Loucy (cell line): ENCODE results near the gene KPNA1.

Experiments used
- H2AFZ ChIP-seq: fragments of 200-600 bp; sonication (generic); 2 replicates; pipeline ENCODE4 v1.6.0; 2016; ENCODE audit warnings: antibody characterized with exemption, mild to moderate bottlenecking, low read length, moderate library complexity
- H3F3A ChIP-seq: fragments of 200-600 bp; 2 replicates; pipeline ENCODE4 v1.6.0; 2016; ENCODE audit warnings: antibody characterized with exemption, low read depth, mild to moderate bottlenecking
- H3K27me3 ChIP-seq: fragments of 200-600 bp; sonication (generic); 2 replicates; pipeline ENCODE4 v1.6.1; 2014; ENCODE audit warnings: low read length, mild to moderate bottlenecking; ENCODE audit not compliant: insufficient read depth, poor library complexity, severe bottlenecking
- H3K36me3 ChIP-seq: fragments of 200-600 bp; sonication (generic); 2 replicates; pipeline ENCODE4 v1.6.1; 2016; ENCODE audit warnings: low read length; ENCODE audit not compliant: insufficient read depth
- H3K4me1 ChIP-seq: fragments of 200-600 bp; sonication (generic); 2 replicates; pipeline ENCODE4 v1.5.1; 2014; ENCODE audit warnings: low read length, mild to moderate bottlenecking; ENCODE audit not compliant: insufficient read depth, poor library complexity, severe bottlenecking
- H3K4me2 ChIP-seq: fragments of 200-600 bp; sonication (generic); 2 replicates; pipeline ENCODE4 v1.6.0; 2014; ENCODE audit warnings: antibody characterized with exemption, low read length, low read depth, mild to moderate bottlenecking; ENCODE audit not compliant: poor library complexity, severe bottlenecking
- H3K4me3 ChIP-seq: fragments of 200-600 bp; sonication (generic); 2 replicates; pipeline ENCODE4 v1.5.1; 2014; ENCODE audit warnings: low read length, mild to moderate bottlenecking, mixed read lengths; ENCODE audit not compliant: poor library complexity, severe bottlenecking
- H3K79me2 ChIP-seq: fragments of 200-600 bp; sonication (generic); 2 replicates; pipeline ENCODE4 v1.6.1; 2014; ENCODE audit warnings: low read length; ENCODE audit not compliant: insufficient read depth
- H3K9ac ChIP-seq: fragments of 200-600 bp; sonication (generic); 2 replicates; pipeline ENCODE4 v1.6.0; 2014; ENCODE audit warnings: mild to moderate bottlenecking, low read depth, low read length, moderate library complexity; ENCODE audit not compliant: poor library complexity, severe bottlenecking
- H3K9me2 ChIP-seq: fragments of 200-600 bp; sonication (generic); replicated peaks from 2 replicates; pipeline ENCODE4 v1.6.1; 2016; ENCODE audit warnings: low read depth, low read length, mixed read lengths
- H3K9me3 ChIP-seq: fragments of 200-600 bp; sonication (generic); 2 replicates; pipeline ENCODE4 v1.6.1; 2014; ENCODE audit warnings: mild to moderate bottlenecking, antibody characterized with exemption, low read length, low read depth; ENCODE audit not compliant: insufficient read depth
- H4K20me1 ChIP-seq: fragments of 200-600 bp; sonication (generic); 2 replicates; pipeline ENCODE4 v1.6.0; 2014; ENCODE audit warnings: antibody characterized with exemption, low read length, mild to moderate bottlenecking; ENCODE audit not compliant: insufficient read depth, poor library complexity, severe bottlenecking
- EZH2phosphoT487 ChIP-seq: fragments of 200-600 bp; IDR thresholded peaks from 2 replicates; pipeline ENCODE4 v1.6.1; 2018; ENCODE audit warnings: antibody characterized with exemption, mild to moderate bottlenecking, moderate library complexity, borderline replicate concordance
- TF ChIP-seq, protein P1 (sequence below): fragments of 200-600 bp; sonication (generic); conservative IDR thresholded peaks from 2 replicates; pipeline ENCODE4 v1.5.1; 2014; ENCODE audit warnings: mild to moderate bottlenecking, antibody characterized with exemption, low read length

The KPNA1 gene

DNA sequence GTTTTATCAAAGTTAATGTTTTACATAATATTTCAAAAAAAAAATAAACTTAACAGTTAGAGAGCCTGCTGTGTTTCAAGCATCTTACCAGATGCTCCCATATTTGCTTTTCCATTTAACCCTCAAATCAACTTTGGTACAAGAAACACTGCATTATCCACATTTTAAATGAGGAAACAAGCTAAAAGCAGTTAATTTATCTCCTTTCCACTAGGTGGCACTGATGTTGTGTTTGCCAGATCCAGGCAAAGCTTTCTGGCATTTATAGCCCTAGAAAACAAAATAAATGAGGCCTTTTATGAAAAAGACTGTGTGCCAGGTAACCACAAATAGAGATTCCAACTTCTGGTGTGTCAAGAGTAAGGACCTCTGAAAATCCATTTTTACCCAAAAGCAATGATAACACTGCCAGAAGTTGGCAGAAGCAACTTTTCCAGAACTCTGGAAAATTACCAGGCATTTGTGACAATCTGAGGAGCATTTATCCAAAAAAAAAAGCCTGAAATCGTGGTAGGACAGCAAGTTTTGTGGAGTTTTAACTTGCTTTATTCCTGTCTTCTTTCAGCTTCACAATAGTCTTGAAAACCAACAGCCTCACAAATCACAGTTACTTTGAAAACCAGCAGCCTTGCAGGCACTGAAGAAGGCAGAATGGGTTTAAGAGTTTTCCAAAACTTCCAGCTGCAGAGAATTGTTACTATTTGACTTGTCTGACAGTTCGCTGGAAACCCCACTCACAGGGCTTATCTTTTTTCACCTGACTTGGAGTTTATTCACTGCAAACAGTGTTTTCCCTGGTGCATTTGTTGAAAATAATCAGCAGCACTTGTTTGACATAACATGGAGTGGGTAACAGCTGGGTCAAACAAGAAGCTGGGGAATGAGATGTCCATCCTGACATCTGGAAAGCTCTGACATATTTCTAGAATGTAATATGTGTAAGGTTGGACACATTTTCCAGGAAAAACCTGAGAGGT is 121.6 kb downstream of the KPNA1 start:
- Histone ChIP-seq H3F3A (no peaks in the 10 kb centered on the region), H3K9ac (peak overlapping the region; percentile 41), H3K4me3 (no peak overlapping the region), H3K4me1 (peaks cover 46% of the 10 kb centered on the region), H3K27me3 (no peaks in the 10 kb centered on the region), H4K20me1 (peaks cover 4% of the 10 kb centered on the region), H2AFZ (no peak overlapping the region), H3K4me2 (no peak overlapping the region), H3K79me2 (peaks cover 67% of the 10 kb centered on the region; the same call in 1 of the 2 replicates), H3K9me3 (no peaks in the 10 kb centered on the region), H3K9me2 (no peaks in the 10 kb centered on the region), H3K36me3 (peaks cover 8% of the 10 kb centered on the region; the same call in 1 of the 2 replicates)
- TF ChIP-seq, protein P1, sequence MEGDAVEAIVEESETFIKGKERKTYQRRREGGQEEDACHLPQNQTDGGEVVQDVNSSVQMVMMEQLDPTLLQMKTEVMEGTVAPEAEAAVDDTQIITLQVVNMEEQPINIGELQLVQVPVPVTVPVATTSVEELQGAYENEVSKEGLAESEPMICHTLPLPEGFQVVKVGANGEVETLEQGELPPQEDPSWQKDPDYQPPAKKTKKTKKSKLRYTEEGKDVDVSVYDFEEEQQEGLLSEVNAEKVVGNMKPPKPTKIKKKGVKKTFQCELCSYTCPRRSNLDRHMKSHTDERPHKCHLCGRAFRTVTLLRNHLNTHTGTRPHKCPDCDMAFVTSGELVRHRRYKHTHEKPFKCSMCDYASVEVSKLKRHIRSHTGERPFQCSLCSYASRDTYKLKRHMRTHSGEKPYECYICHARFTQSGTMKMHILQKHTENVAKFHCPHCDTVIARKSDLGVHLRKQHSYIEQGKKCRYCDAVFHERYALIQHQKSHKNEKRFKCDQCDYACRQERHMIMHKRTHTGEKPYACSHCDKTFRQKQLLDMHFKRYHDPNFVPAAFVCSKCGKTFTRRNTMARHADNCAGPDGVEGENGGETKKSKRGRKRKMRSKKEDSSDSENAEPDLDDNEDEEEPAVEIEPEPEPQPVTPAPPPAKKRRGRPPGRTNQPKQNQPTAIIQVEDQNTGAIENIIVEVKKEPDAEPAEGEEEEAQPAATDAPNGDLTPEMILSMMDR, result peak; percentile 87
- no peak for TF ChIP-seq EZH2phosphoT487

DNA sequence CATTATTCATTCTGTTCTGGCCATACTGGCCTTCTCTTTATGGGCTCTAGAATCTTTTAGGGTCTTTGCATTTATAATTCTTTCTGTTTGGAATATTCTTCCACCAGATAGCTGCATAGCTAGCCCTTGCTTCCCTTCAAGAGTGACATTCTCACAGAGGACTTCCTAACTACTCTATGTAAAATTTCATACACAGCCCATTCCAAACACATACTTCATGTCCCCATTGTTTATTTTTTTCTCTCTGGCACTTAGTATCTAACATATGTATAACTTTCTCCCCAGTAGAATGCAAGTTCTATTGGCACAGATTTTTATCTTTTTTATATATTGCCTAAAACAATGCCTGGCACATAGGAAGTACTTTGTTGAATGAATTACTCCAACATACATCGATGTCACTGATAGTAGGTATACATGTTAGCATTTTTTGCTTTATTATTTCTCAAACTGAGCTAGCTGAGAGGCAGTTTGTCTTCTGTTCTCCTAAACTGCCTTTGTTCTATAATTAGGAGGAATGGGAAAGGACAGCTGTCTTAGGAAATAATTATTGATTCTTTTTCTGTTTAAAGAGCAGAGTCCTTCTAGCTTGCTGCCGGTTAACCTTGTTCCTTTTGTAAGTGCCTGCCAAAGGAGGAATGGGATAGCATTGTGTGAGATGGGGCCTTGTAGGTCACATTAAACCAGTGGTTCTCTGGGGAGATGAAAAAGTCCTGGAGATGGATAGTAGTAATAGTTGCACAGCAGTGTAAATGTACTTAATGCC is 122.9 kb downstream of the KPNA1 start:
- peak overlapping the region; percentile 15 for H3K9ac ChIP-seq
- no peak for TF ChIP-seq EZH2phosphoT487
- TF ChIP-seq, protein P1, result no peak
- H3K4me3 ChIP-seq, result peak overlapping the region; percentile 3

DNA sequence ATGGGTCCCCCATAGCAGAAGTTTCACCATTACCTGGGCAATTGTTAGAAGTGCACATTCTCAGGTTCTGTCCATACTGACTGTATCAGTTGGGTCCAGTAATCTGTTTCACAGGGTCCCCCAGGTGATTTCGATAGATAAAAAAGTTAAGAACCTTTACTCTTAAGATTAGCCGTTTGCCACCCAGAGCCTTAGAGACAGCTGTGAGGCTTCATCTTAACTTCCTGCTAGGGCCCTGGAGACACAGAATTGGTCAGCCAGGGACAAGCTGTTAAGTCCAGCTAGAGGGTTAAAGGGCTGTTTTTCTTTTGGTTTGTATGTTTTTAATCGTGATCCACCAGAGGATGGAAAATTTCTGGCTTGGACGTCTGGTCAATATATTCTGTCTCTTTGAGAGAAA is 124.1 kb downstream of the KPNA1 start:
- H2AFZ ChIP-seq, result no peak overlapping the region
- peaks cover 81% of the 10 kb centered on the region; the same call in 1 of the 2 replicates for H3K79me2 ChIP-seq
- no peaks in the 10 kb centered on the region for H3K9me2 ChIP-seq
- H4K20me1 ChIP-seq, result peaks cover 11% of the 10 kb centered on the region
- H3F3A ChIP-seq, result no peaks in the 10 kb centered on the region
- no peaks in the 10 kb centered on the region for H3K27me3 ChIP-seq
- TF ChIP-seq, protein P1, result no peak
- no peak for TF ChIP-seq EZH2phosphoT487
- H3K36me3 ChIP-seq, result peaks cover 8% of the 10 kb centered on the region; the same call in 1 of the 2 replicates
- peak overlapping the region; percentile 98 for H3K4me2 ChIP-seq
- H3K9ac ChIP-seq, result peak overlapping the region; percentile 19
- H3K9me3 ChIP-seq, result no peaks in the 10 kb centered on the region
- H3K4me3 ChIP-seq, result peak overlapping the region; percentile 42
- H3K4me1 ChIP-seq, result peaks cover 59% of the 10 kb centered on the region

More for the DNA sequence above, 122.9 kb downstream of the KPNA1 start:
- no peaks in the 10 kb centered on the region for H3K9me3 ChIP-seq
- peaks cover 78% of the 10 kb centered on the region; the same call in 1 of the 2 replicates for H3K79me2 ChIP-seq
- peak overlapping the region; percentile 33 for H3K4me2 ChIP-seq
- peaks cover 8% of the 10 kb centered on the region; the same call in 1 of the 2 replicates for H3K36me3 ChIP-seq
- no peak overlapping the region for H2AFZ ChIP-seq
- peaks cover 55% of the 10 kb centered on the region for H3K4me1 ChIP-seq
- no peaks in the 10 kb centered on the region for H3K27me3 ChIP-seq
- H3F3A ChIP-seq, result no peaks in the 10 kb centered on the region
- peaks cover 11% of the 10 kb centered on the region for H4K20me1 ChIP-seq
- no peaks in the 10 kb centered on the region for H3K9me2 ChIP-seq
